GM19240 (cell line): ENCODE data around the gene KRT84.

Source experiments
- DNase-seq: peaks from one replicate; pipeline ENCODE4 v3.0.0; 2011; ENCODE audit warnings: low spot score; ENCODE audit not compliant: insufficient read length

The KRT84 gene

GRCh38 chr12:52362118-52362726, 23.2 kb downstream of the KRT84 start:
- DNase-seq: no peak

- DNase-seq: no peak
Observed at GRCh38 chr12:52361553-52361952, 23.9 kb downstream of the KRT84 start.

GRCh38 chr12:52360663-52361271, 24.7 kb downstream of the KRT84 start:
- no peak for DNase-seq

- DNase-seq: no peak
Observed at GRCh38 chr12:52360106-52360662, 25.3 kb downstream of the KRT84 start.

- DNase-seq: no peak
Observed at GRCh38 chr12:52359621-52360061, 25.8 kb downstream of the KRT84 start.

- DNase-seq: peak; percentile 85
Observed at GRCh38 chr12:52358575-52359350, 26.7 kb downstream of the KRT84 start.

GRCh38 chr12:52356762-52357580, 28.5 kb downstream of the KRT84 start:
- no peak for DNase-seq

GRCh38 chr12:52356031-52356761, 29.3 kb downstream of the KRT84 start:
- DNase-seq: no peak

GRCh38 chr12:52355176-52355575, 30.3 kb downstream of the KRT84 start:
- DNase-seq: no peak

GRCh38 chr12:52354200-52354599, 31.3 kb downstream of the KRT84 start:
- DNase-seq: no peak

GRCh38 chr12:52353766-52354165, 31.7 kb downstream of the KRT84 start:
- DNase-seq: no peak

- no peak for DNase-seq
Observed at GRCh38 chr12:52352951-52353350, 32.5 kb downstream of the KRT84 start.

- no peak for DNase-seq
Observed at GRCh38 chr12:52351196-52352059, 34.0 kb downstream of the KRT84 start.

- no peak for DNase-seq
Observed at GRCh38 chr12:52350786-52351185, 34.7 kb downstream of the KRT84 start.

GRCh38 chr12:52350021-52350620, 35.3 kb downstream of the KRT84 start:
- DNase-seq: no peak

GRCh38 chr12:52349196-52349595, 36.3 kb downstream of the KRT84 start:
- no peak for DNase-seq

GRCh38 chr12:52347551-52348510, 37.6 kb downstream of the KRT84 start:
- no peak for DNase-seq

GRCh38 chr12:52347016-52347415, 38.4 kb downstream of the KRT84 start:
- DNase-seq: no peak
